Panc1 (cell line): ENCODE data around the gene AMT. TPM values are rescaled to one million over a fixed set of nuclear protein-coding genes. Genes with fewer than 3 reads are reported as not detected.
A peak's percentile ranks its signal among the peaks of the same experiment; 100 is the strongest.

ENCODE experiments used
- ATAC-seq: fragments of 200-7000 bp; cut with Tn5 transposase; 2 replicates; pipeline ENCODE4 v1.9.1; 2020; ENCODE audit warnings: mild to moderate bottlenecking, moderate library complexity
- BruUV-seq: library from RNA; stranded (reverse); fragments of 400-500 nt; replicated peaks from 2 replicates; lab custom pipeline; 2021; lab: Mats Ljungman, UMichigan
- CTCF ChIA-PET: fragments of 300-600 bp; sonication (Branson Sonifier 250); formaldehyde crosslinking; loops from one replicate; lab custom pipeline; 2022; ENCODE audit warnings: antibody characterized with exemption; lab: Charles Lee
- POLR2A ChIA-PET: fragments of 300-600 bp; sonication (Branson Sonifier 250); formaldehyde crosslinking; loops from one replicate; lab custom pipeline; 2022; ENCODE audit warnings: antibody characterized with exemption; lab: Charles Lee
- DNase-seq: peaks from one replicate; pipeline ENCODE4 v3.0.0-alpha.2; 2010; ENCODE audit warnings: low read depth, low spot score
- H3K27ac ChIP-seq: 2 replicates; pipeline ENCODE4 v1.5.1; 2011; ENCODE audit warnings: mild to moderate bottlenecking, low read length, inconsistent platforms
- H3K27me3 ChIP-seq: fragments of 200-500 bp; sonication (Bioruptor generic); 2 replicates; pipeline ENCODE4 v1.6.0; 2014; ENCODE audit warnings: low read length, inconsistent platforms; ENCODE audit not compliant: control insufficient read depth, insufficient read depth
- H3K36me3 ChIP-seq: fragments of 200-500 bp; sonication (Bioruptor generic); 2 replicates; pipeline ENCODE4 v1.5.1; 2014; ENCODE audit warnings: inconsistent platforms, mild to moderate bottlenecking, low read length, moderate library complexity; ENCODE audit not compliant: control insufficient read depth, insufficient read depth
- H3K4me1 ChIP-seq: 2 replicates; pipeline ENCODE4 v1.5.1; 2011; ENCODE audit warnings: inconsistent platforms, mild to moderate bottlenecking, low read length, moderate library complexity; ENCODE audit not compliant: control insufficient read depth, insufficient read depth
- H3K4me3 ChIP-seq, 2 experiments: 2 replicates each; pipeline ENCODE4 v1.5.1; 2011 to 2012; ENCODE audit warnings: low read depth in 2 of 2, low read length in 2 of 2, mild to moderate bottlenecking in 2 of 2, inconsistent platforms in 1 of 2, moderate library complexity in 1 of 2
- H3K9me3 ChIP-seq: fragments of 200-500 bp; sonication (Bioruptor generic); 2 replicates; pipeline ENCODE4 v1.5.1; 2014; ENCODE audit warnings: low read depth, mild to moderate bottlenecking, inconsistent platforms, low read length, moderate library complexity; ENCODE audit not compliant: control insufficient read depth, insufficient read depth
- POLR2AphosphoS5 ChIP-seq: IDR thresholded peaks from 2 replicates; pipeline ENCODE4 v1.6.1; 2012; ENCODE audit warnings: mild to moderate bottlenecking, low read depth, low read length, moderate library complexity
- REST ChIP-seq, 2 experiments: IDR thresholded peaks; 2 replicates each; pipeline ENCODE4 v1.6.1; 2011 to 2012; ENCODE audit warnings: low read depth in 2 of 2, control low read depth in 1 of 2, low read length in 1 of 2, mild to moderate bottlenecking in 1 of 2, moderate library complexity in 1 of 2; ENCODE audit not compliant: insufficient read depth in 1 of 2
- SIN3A ChIP-seq: IDR thresholded peaks from 2 replicates; pipeline ENCODE4 v1.6.1; 2012; ENCODE audit warnings: low read depth, mild to moderate bottlenecking, low read length, moderate library complexity, borderline replicate concordance; ENCODE audit not compliant: insufficient read depth
- TCF7L2 ChIP-seq: IDR thresholded peaks from 2 replicates; pipeline ENCODE4 v1.6.1; 2011; ENCODE audit warnings: mild to moderate bottlenecking, low read depth, low read length, inconsistent platforms
- in situ Hi-C: cut with HindIII; loops from 2 replicates; pipeline ENCODE4 v1.10.0; 2016; ENCODE audit warnings: low sequenced_read_pairs, low pct_unique_long_range_greater_than_20kb
- intact Hi-C: fragments of 100-400 bp; cut with micrococcal nuclease; formaldehyde crosslinking; loops from one replicate; pipeline ENCODE4 v1.10.0; 2022; ENCODE audit not compliant: unreplicated experiment
- total RNA-seq: library from RNA; stranded (reverse); gene quantifications from one replicate; pipeline ENCODE4 v1.2.1, GENCODE V29; 2021; ENCODE audit not compliant: unreplicated experiment
- TF ChIP-seq, protein P1 (sequence below): fragments of 450-650 bp; IDR thresholded peaks from 2 replicates; pipeline ENCODE4 v1.5.1; 2017; ENCODE audit warnings: mild to moderate bottlenecking

AMT gene
- total RNA-seq, 1 experiment from 2014 or later: 1.1 TPM

DNA sequence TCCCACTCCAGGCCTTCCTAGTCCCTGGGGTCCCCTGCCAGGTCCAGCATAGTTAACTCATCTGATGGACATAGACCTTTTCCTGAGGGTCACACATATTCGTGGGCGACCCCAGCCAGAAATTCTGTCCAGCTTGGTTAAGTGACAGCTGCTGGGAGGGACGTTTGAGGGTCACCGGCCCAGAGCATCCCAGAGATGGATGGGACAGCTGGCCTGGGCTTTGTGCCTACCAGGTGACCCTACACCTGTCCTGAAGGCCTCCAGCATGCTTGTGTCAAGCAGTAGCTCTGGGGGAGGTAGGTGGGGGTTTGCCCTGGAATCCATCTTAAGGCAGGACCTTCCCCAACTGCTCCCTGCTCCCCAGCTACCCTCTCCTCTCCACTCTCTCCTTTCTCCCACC, 38.7 kb upstream of the AMT start:
- Histone ChIP-seq H3K27me3 (no peaks in the 10 kb centered on the region), H3K27ac (peak overlapping the region; percentile 46; the same call in 1 of the 2 replicates), H3K36me3 (no peaks in the 10 kb centered on the region), H3K9me3 (no peaks in the 10 kb centered on the region), H3K4me1 (peaks cover 17% of the 10 kb centered on the region), H3K4me3 (no peak overlapping the region)
- DNase-seq: no peak
- POLR2A ChIA-PET: no interaction called here
- no peak for TF ChIP-seq POLR2AphosphoS5
- no peak for ATAC-seq
- in situ Hi-C loops (no loop called here), intact Hi-C loops (no loop called here)
- BruUV-seq: no TSS peak
- CTCF ChIA-PET: no interaction called here

DNA sequence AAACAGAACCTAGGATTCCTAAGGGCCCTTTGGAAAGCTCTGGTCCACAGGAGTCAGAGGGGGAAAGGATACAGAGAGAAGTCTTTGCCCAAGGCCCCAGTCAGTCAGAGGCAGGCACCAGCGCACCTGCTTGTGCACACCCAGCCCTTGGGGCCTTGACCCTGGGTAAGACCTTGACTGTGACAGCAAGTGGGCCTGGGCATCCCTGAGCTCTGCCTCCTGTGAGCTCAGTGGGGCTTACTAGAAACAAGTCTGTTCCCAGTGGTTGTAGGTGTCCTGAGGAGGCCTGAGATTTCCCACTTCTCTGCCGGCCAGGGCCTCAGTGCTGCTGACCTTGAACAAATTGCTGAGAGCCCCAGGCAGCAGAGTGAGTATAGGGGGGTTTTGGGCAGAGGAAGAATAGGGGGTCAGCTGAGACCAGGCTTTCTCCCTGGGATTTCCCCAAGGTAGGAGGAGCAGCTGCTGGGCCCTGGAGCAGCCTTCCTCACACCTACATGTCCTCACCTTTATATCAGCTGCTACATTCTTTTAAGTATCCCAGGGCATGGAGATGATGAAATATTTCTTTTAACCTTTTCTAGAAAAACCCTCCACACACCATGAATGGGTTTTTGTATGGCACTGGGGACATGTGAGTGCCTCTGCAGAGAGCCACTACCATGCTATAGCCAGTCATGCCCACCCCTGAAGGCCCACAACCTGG, 38.1 kb upstream of the AMT start:
- Histone ChIP-seq H3K27me3 (no peaks in the 10 kb centered on the region), H3K36me3 (no peaks in the 10 kb centered on the region), H3K9me3 (no peaks in the 10 kb centered on the region), H3K4me1 (peaks cover 17% of the 10 kb centered on the region), H3K4me3 (no peak overlapping the region), H3K27ac (peak overlapping the region; percentile 46; the same call in 1 of the 2 replicates)
- intact Hi-C loops: no loop called here
- POLR2A ChIA-PET: no interaction called here
- no peak for DNase-seq
- in situ Hi-C loops: no loop called here
- CTCF ChIA-PET: no interaction called here
- BruUV-seq: no TSS peak
- TF ChIP-seq SIN3A (no peak), POLR2AphosphoS5 (no peak), TCF7L2 (no peak), REST (IDR thresholded peaks at IDR 0.05; ENCODE audit: insufficient read depth in 1 of 2, low read depth in 2 of 2, low read length in 1 of 2) (no peak)
- TF ChIP-seq, protein P1, sequence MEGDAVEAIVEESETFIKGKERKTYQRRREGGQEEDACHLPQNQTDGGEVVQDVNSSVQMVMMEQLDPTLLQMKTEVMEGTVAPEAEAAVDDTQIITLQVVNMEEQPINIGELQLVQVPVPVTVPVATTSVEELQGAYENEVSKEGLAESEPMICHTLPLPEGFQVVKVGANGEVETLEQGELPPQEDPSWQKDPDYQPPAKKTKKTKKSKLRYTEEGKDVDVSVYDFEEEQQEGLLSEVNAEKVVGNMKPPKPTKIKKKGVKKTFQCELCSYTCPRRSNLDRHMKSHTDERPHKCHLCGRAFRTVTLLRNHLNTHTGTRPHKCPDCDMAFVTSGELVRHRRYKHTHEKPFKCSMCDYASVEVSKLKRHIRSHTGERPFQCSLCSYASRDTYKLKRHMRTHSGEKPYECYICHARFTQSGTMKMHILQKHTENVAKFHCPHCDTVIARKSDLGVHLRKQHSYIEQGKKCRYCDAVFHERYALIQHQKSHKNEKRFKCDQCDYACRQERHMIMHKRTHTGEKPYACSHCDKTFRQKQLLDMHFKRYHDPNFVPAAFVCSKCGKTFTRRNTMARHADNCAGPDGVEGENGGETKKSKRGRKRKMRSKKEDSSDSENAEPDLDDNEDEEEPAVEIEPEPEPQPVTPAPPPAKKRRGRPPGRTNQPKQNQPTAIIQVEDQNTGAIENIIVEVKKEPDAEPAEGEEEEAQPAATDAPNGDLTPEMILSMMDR: no peak
- ATAC-seq: peak; percentile 45; the same call in 1 of the 2 replicates

DNA sequence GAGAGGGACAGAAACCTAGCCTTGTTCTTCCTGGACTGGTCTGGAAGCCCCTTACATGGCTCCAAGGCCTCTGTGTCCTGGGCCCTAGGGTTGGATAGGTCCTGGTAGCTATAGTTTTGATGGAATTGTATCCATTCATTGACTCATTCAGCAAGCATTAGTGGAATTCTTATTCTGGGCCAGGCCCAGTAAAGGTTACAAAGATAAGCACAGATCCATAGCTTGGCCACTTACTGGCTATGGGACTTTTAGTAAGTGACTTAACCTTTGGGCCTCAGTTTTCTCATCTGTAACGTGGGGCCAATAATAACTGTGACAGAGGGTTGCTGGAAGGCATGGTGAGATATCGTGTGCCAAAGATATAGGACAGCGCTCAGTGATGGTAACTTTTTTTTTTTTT, 34.2 kb upstream of the AMT start:
- no peak for ATAC-seq
- intact Hi-C loops: no loop called here
- Histone ChIP-seq H3K36me3 (no peaks in the 10 kb centered on the region), H3K9me3 (no peaks in the 10 kb centered on the region), H3K4me3 (no peak overlapping the region), H3K27me3 (no peaks in the 10 kb centered on the region), H3K4me1 (peaks cover 7% of the 10 kb centered on the region), H3K27ac (no peak overlapping the region)
- DNase-seq: no peak
- BruUV-seq: no TSS peak
- ChIA-PET POLR2A (no interaction called here), CTCF (no interaction called here)
- TF ChIP-seq TCF7L2 (no peak), POLR2AphosphoS5 (no peak), SIN3A (no peak)
- TF ChIP-seq, protein P1: no peak
- in situ Hi-C loops: no loop called here
